Prostate gland (tissue), 2 donors: Measurements from ENCODE around the gene ADGRD1. TPM values are rescaled to one million over a fixed set of nuclear protein-coding genes. Genes with fewer than 3 reads are reported as not detected.
A peak's percentile ranks its signal among the peaks of the same experiment; 100 is the strongest.

Experiments used
- DNase-seq: peaks from one replicate; pipeline ENCODE4 v3.0.0-alpha.2; 2019; ENCODE audit warnings: low spot score
- H3K27ac ChIP-seq, 2 donors: fragments of 200-600 bp; sonication (generic); 2 replicates each; pipeline ENCODE4 v1.5.1; 2017 to 2019
- H3K27me3 ChIP-seq: fragments of 200-600 bp; sonication (generic); replicated peaks from 2 replicates; pipeline ENCODE4 v1.5.1; 2019; ENCODE audit not compliant: insufficient read depth
- H3K36me3 ChIP-seq, 2 donors: fragments of 200-600 bp; sonication (generic); 1 replicate in 1 of 2; 2 replicates in 1 of 2; pipeline versions ENCODE4 v1.5.1 to v1.8.1; 2017 to 2019
- H3K4me1 ChIP-seq: fragments of 200-600 bp; sonication (generic); replicated peaks from 2 replicates; pipeline ENCODE4 v1.5.1; 2019
- H3K4me3 ChIP-seq, 2 donors: fragments of 200-600 bp; sonication (generic); 2 replicates each; pipeline ENCODE4 v1.5.1; 2017 to 2019
- H3K9me3 ChIP-seq: fragments of 200-600 bp; sonication (generic); 2 replicates; pipeline ENCODE4 v1.5.1; 2017
- POLR2A ChIP-seq: fragments of 450-650 bp; IDR thresholded peaks from one replicate; pipeline ENCODE4 v1.6.1; 2016; ENCODE audit warnings: antibody characterized with exemption, mild to moderate bottlenecking
- POLR2AphosphoS5 ChIP-seq: sonication (generic); formaldehyde crosslinking; IDR thresholded peaks from one replicate; pipeline ENCODE4 v1.6.1; 2017; ENCODE audit warnings: antibody characterized with exemption
- WGBS: methylation state at CpG from one replicate; pipeline ENCODE4 v1.1.5; 2018; 5-methylcytosine and 5-hydroxymethylcytosine counted together
- intact Hi-C: fragments of 100-400 bp; cut with DNase I; formaldehyde crosslinking; loops from one replicate; pipeline ENCODE4 v1.14.2; 2022
- total RNA-seq, 2 donors: library from RNA; depleted of rRNA; stranded (reverse); fragments of >200 nt; gene quantifications; one replicate each; pipeline ENCODE4 v1.1.0, GENCODE V29; 2016
- TF ChIP-seq, protein P1 (sequence below), 4 experiments: fragments of 200-600 bp in 2 of 4; fragments of 450-650 bp in 2 of 4; sonication (generic) in 2 of 4; IDR thresholded peaks; 1 replicate in 3 of 4; 2 replicates in 1 of 4; pipeline ENCODE4 v1.5.1; 2016 to 2019; ENCODE audit warnings: antibody characterized with exemption in 4 of 4, mild to moderate bottlenecking in 2 of 4, moderate library complexity in 2 of 4

Gene ADGRD1
- total RNA-seq, 2 donors from 2014 or later = 4.3 to 20.9 TPM

GRCh38 chr12:131129839-131130238 lies 176.1 kb downstream of the ADGRD1 start:
- TF ChIP-seq, protein P1, sequence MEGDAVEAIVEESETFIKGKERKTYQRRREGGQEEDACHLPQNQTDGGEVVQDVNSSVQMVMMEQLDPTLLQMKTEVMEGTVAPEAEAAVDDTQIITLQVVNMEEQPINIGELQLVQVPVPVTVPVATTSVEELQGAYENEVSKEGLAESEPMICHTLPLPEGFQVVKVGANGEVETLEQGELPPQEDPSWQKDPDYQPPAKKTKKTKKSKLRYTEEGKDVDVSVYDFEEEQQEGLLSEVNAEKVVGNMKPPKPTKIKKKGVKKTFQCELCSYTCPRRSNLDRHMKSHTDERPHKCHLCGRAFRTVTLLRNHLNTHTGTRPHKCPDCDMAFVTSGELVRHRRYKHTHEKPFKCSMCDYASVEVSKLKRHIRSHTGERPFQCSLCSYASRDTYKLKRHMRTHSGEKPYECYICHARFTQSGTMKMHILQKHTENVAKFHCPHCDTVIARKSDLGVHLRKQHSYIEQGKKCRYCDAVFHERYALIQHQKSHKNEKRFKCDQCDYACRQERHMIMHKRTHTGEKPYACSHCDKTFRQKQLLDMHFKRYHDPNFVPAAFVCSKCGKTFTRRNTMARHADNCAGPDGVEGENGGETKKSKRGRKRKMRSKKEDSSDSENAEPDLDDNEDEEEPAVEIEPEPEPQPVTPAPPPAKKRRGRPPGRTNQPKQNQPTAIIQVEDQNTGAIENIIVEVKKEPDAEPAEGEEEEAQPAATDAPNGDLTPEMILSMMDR (IDR thresholded peaks at IDR 0.05) = no peak
- TF ChIP-seq POLR2AphosphoS5 = no peak
- TF ChIP-seq POLR2A = no peak
- no peaks in the 10 kb centered on the region for H3K9me3 ChIP-seq
- H3K27ac ChIP-seq = no peak overlapping the region
- DNase-seq = no peak
- H3K27me3 ChIP-seq = peaks cover 2% of the 10 kb centered on the region
- intact Hi-C loops = loop anchor here (5.0 to 10.0 kb wide), 2 partner anchors 213 to 705 kb away; no protein-coding TSS in a partner anchor
- H3K36me3 ChIP-seq = no peaks in the 10 kb centered on the region
- 72% methylated on average over 11 of the region's 11 CpGs for WGBS
- no peaks in the 10 kb centered on the region for H3K4me1 ChIP-seq
- H3K4me3 ChIP-seq = no peak overlapping the region

DNA sequence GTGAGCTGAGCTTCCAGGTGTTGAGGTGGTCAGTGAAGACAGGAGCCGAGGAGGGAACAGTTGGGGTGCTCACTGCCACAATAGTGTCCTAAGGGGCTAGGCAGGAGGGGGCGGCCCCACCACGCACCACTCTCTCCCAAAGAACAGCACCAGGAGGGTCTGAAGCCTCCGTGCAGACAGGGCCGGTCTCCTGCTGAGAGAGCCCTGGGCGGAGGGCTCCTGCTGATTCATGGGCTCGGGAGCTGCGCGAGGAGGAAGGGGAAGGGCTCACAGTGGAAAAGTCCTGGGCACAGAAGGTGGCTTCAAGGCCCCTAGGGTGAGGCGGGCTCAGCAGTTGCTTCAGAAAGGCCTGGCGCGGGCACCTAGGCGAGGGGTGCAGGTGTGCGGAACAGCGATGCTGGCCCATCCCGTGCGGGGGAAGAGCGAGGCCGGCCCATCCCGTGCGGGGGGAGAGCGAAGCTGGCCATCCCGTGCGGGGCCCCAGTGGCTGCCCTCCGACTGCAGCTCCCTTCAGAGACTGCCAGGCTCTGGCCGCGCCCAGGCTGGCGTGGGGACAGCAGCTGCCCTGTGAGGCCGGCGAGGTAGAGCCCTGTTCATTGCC lies 176.7 kb downstream of the ADGRD1 start:
- no peak for DNase-seq
- Histone ChIP-seq H3K36me3 (no peaks in the 10 kb centered on the region), H3K4me1 (no peaks in the 10 kb centered on the region), H3K27me3 (peaks cover 2% of the 10 kb centered on the region), H3K9me3 (no peaks in the 10 kb centered on the region), H3K27ac (no peak overlapping the region), H3K4me3 (no peak overlapping the region)
- intact Hi-C loops = loop anchor here (5.0 to 10.0 kb wide), 2 partner anchors 213 to 704 kb away; no protein-coding TSS in a partner anchor
- TF ChIP-seq, protein P1 (IDR thresholded peaks at IDR 0.05) = no peak
- no peak for TF ChIP-seq POLR2AphosphoS5
- no peak for TF ChIP-seq POLR2A
- 90% methylated on average over 30 of the region's 30 CpGs for WGBS

DNA sequence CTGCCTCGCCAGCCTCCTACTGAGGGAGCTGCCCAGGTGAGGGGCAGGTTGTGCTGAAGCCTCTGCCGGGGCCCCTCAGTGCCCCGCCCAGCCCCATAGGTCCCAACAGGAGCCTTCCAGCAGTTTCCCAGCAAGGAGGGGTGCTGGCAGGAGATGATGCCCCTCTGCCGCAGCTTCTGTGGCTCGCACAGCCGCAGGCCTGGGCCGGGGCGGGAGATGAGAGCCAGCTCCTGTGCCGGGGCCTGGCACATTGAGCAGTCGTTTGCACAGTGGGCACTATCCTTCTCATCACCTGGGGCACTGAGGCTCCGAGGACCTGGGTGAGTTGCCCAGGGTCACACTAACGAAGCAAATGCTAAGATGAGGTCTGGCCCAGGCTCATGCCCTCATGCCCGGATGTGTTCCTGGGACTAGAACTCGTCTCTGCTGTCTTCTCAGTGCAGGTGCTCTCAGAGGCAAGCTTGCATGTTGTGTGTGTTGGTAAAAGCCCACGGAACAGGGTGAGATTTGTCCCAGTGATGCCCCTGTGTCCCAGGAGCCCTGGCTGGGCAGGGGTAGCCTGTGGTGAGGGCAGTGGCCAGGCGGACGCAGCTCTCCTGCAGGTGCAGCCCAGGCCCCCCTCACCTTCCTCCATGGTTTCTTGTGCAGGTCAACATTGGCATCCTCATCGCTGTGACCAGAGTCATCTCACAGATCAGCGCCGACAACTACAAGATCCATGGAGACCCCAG lies 177.5 kb downstream of the ADGRD1 start:
- Histone ChIP-seq H3K36me3 (no peaks in the 10 kb centered on the region), H3K4me1 (no peaks in the 10 kb centered on the region), H3K27me3 (peaks cover 2% of the 10 kb centered on the region), H3K27ac (no peak overlapping the region), H3K4me3 (no peak overlapping the region), H3K9me3 (no peaks in the 10 kb centered on the region)
- WGBS = 86% methylated on average over 20 of the region's 20 CpGs
- TF ChIP-seq POLR2AphosphoS5 = no peak
- DNase-seq = no peak
- intact Hi-C loops = loop anchor here (5.0 to 10.0 kb wide), 2 partner anchors 214 to 704 kb away; no protein-coding TSS in a partner anchor

GRCh38 chr12:131131808-131132117 lies 178.1 kb downstream of the ADGRD1 start:
- Histone ChIP-seq H3K9me3 (no peaks in the 10 kb centered on the region), H3K36me3 (no peaks in the 10 kb centered on the region), H3K27me3 (peaks cover 2% of the 10 kb centered on the region), H3K4me1 (no peaks in the 10 kb centered on the region), H3K4me3 (no peak overlapping the region), H3K27ac (no peak overlapping the region)
- intact Hi-C loops = loop anchor here (5.0 to 10.0 kb wide), 2 partner anchors 214 to 703 kb away; no protein-coding TSS in a partner anchor
- no peak for DNase-seq
- WGBS = 75% methylated on average over 10 of the region's 10 CpGs
- no peak for TF ChIP-seq POLR2AphosphoS5

DNA sequence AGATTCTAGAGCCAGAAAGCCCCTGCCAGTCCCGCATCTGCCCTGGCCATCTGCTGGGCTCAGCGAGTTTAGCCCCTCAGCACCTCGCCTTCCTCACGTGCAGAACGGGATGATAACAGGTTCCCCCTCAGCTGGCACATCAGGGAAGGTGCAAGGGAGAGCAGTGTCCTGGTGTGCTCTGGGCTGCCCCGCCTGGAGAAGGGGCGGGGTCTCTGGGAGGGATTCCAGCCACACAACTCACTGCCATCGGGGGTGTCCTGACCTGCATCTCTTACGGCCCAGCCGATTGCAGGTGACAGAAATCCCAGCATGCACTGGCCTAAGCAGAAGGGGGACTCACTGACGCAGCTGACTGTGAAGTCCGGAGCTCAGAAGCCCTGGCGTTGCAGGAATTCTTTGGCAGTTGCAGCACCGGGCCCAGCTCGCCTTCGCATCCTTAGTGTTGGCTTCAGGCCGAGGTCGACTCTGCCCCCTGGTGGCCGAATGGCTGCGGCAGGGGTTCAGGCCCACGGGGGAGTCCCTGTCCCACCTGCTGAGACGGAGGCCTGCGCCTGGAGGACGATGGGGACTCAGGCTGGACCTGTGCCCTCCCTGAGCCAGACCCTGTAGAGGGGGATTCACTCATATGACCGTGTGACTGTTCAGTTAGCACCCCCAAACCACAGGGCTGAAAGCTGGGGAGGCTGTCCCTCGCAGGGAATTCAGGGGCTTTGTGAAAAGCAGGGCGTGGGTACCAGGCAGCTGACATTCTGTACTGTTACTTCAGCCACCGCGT lies 178.6 kb downstream of the ADGRD1 start:
- H3K4me3 ChIP-seq = no peak overlapping the region
- H3K27ac ChIP-seq = no peak overlapping the region
- TF ChIP-seq, protein P1 (IDR thresholded peaks at IDR 0.05) = peak; percentile 32 to 74 (median 67)
- TF ChIP-seq POLR2AphosphoS5 = no peak
- WGBS = 24% methylated on average over 22 of the region's 29 CpGs
- DNase-seq = peak; percentile 28
- intact Hi-C loops = loop anchor here (5.0 to 10.0 kb wide), 2 partner anchors 215 to 702 kb away; no protein-coding TSS in a partner anchor
- peaks cover 2% of the 10 kb centered on the region for H3K27me3 ChIP-seq
- H3K9me3 ChIP-seq = no peaks in the 10 kb centered on the region
- no peaks in the 10 kb centered on the region for H3K4me1 ChIP-seq
- H3K36me3 ChIP-seq = no peaks in the 10 kb centered on the region
